H1 (cell line): ENCODE data around the gene EPB41L4A. TPM values are rescaled to one million over a fixed set of nuclear protein-coding genes. Genes with fewer than 3 reads are reported as not detected.

Experiments used
- CTCF ChIA-PET: fragments of 300-600 bp; sonication (Branson Sonifier 250); formaldehyde crosslinking; loops from one replicate; lab custom pipeline; 2021; ENCODE audit not compliant: partially characterized antibody; lab: Charles Lee
- POLR2A ChIA-PET: fragments of 300-600 bp; sonication (Branson Sonifier 250); formaldehyde crosslinking; loops from one replicate; lab custom pipeline; 2021; ENCODE audit warnings: inconsistent platforms; ENCODE audit not compliant: partially characterized antibody; lab: Charles Lee
- DNase-seq, 2 experiments: peaks; one replicate each; pipeline versions ENCODE4 v3.0.0 to v3.0.0-alpha.2; 2010 to 2022; ENCODE audit warnings: low spot score in 2 of 2, low read depth in 1 of 2, mixed read lengths in 1 of 2
- FAIRE-seq: peaks from 2 replicates; lab custom pipeline; 2011; peaks lifted over from hg19 to GRCh38; lab: Jason Lieb, UNC
- H2AFZ ChIP-seq: 2 replicates; pipeline ENCODE4 v1.8.1; 2012; ENCODE audit warnings: low read length, inconsistent platforms
- H2AK5ac ChIP-seq: 2 replicates; pipeline ENCODE4 v1.6.1; 2013; ENCODE audit warnings: low read depth, low read length
- H2BK120ac ChIP-seq: replicated peaks from 2 replicates; pipeline ENCODE3; 2013; ENCODE audit warnings: low read depth, low read length, inconsistent platforms
- H2BK12ac ChIP-seq: 2 replicates; pipeline ENCODE4 v1.6.1; 2013; ENCODE audit warnings: low read depth, low read length
- H2BK15ac ChIP-seq: 2 replicates; pipeline ENCODE4 v1.6.1; 2013; ENCODE audit warnings: low read length
- H2BK20ac ChIP-seq: 2 replicates; pipeline ENCODE4 v1.6.1; 2013; ENCODE audit warnings: low read length
- H2BK5ac ChIP-seq: 2 replicates; pipeline ENCODE4 v1.6.1; 2013; ENCODE audit warnings: low read depth, low read length
- H3K14ac ChIP-seq: 2 replicates; pipeline ENCODE4 v1.6.1; 2013; ENCODE audit warnings: inconsistent platforms; ENCODE audit not compliant: insufficient read length
- H3K18ac ChIP-seq: 2 replicates; pipeline ENCODE4 v1.6.1; 2013; ENCODE audit warnings: low read length; ENCODE audit errors: extremely low read depth
- H3K23ac ChIP-seq: 2 replicates; pipeline ENCODE4 v1.6.1; 2013; ENCODE audit warnings: inconsistent platforms; ENCODE audit not compliant: insufficient read length
- H3K23me2 ChIP-seq: 2 replicates; pipeline ENCODE4 v1.6.1; 2013; ENCODE audit warnings: low read depth, low read length
- H3K27ac ChIP-seq: 2 replicates; pipeline ENCODE4 v1.6.1; 2011; ENCODE audit warnings: low read depth, low read length, inconsistent platforms
- H3K27me3 ChIP-seq, 4 experiments: replicated peaks in 1 of 4; 1 replicate in 1 of 4; 2 replicates in 3 of 4; pipeline versions ENCODE4 v1.6.1 to v1.8.1; 2011 to 2013; ENCODE audit warnings: low read length in 3 of 4, mild to moderate bottlenecking in 3 of 4, inconsistent platforms in 2 of 4, mixed read lengths in 2 of 4, moderate library complexity in 1 of 4; ENCODE audit not compliant: control insufficient read depth in 3 of 4, insufficient read depth in 3 of 4; ENCODE audit errors: extremely low read depth in 1 of 4
- H3K36me3 ChIP-seq, 4 experiments: 2 replicates each; pipeline versions ENCODE4 v1.6.1 to v1.8.1; 2011 to 2013; ENCODE audit warnings: mild to moderate bottlenecking in 4 of 4, low read length in 3 of 4, moderate library complexity in 2 of 4, control low read depth in 1 of 4, inconsistent platforms in 1 of 4; ENCODE audit not compliant: insufficient read depth in 4 of 4, control insufficient read depth in 2 of 4
- H3K4ac ChIP-seq: replicated peaks from 2 replicates; pipeline ENCODE3; 2013; ENCODE audit warnings: low read length, low read depth, mixed read lengths, inconsistent platforms; ENCODE audit not compliant: insufficient read length
- H3K4me1 ChIP-seq, 4 experiments: replicated peaks in 1 of 4; 1 replicate in 1 of 4; 2 replicates in 3 of 4; pipeline versions ENCODE4 v1.6.1 to v1.8.1; 2011 to 2013; ENCODE audit warnings: low read length in 3 of 4, inconsistent platforms in 2 of 4, mixed read lengths in 1 of 4; ENCODE audit not compliant: insufficient read depth in 4 of 4, control insufficient read depth in 3 of 4
- H3K4me2 ChIP-seq, 2 experiments: 2 replicates each; pipeline versions ENCODE4 v1.6.1 to v1.8.1; 2011 to 2013; ENCODE audit warnings: low read depth in 2 of 2, low read length in 2 of 2, control low read depth in 1 of 2, inconsistent platforms in 1 of 2, mild to moderate bottlenecking in 1 of 2; ENCODE audit not compliant: insufficient read depth in 1 of 2
- H3K4me3 ChIP-seq, 4 experiments: fragments of 200-600, 300-600 bp in 1 of 4; sonication (generic), shearing (Covaris generic), sonication (Bioruptor Twin) in 1 of 4; 2 replicates each; pipeline versions ENCODE4 v1.5.1 to v1.8.1; 2011 to 2016; ENCODE audit warnings: low read length in 4 of 4, low read depth in 3 of 4, control low read depth in 2 of 4, inconsistent platforms in 2 of 4, mild to moderate bottlenecking in 2 of 4, mixed read lengths in 1 of 4, moderate library complexity in 1 of 4; ENCODE audit not compliant: insufficient read depth in 2 of 4; ENCODE audit errors: extremely low read depth in 1 of 4
- H3K56ac ChIP-seq: replicated peaks from 2 replicates; pipeline ENCODE3; 2013; ENCODE audit warnings: low read depth, mild to moderate bottlenecking, mixed read lengths, low read length, inconsistent platforms; ENCODE audit not compliant: insufficient read length
- H3K79me1 ChIP-seq: 2 replicates; pipeline ENCODE4 v1.6.1; 2013; ENCODE audit warnings: low read depth, low read length, control low read depth
- H3K79me2 ChIP-seq, 2 experiments: 2 replicates each; pipeline versions ENCODE4 v1.6.1 to v1.8.1; 2012 to 2013; ENCODE audit warnings: low read length in 2 of 2, mild to moderate bottlenecking in 2 of 2, inconsistent platforms in 1 of 2; ENCODE audit not compliant: insufficient read depth in 2 of 2, control insufficient read depth in 1 of 2
- H3K9ac ChIP-seq, 4 experiments: replicated peaks in 1 of 4; 1 replicate in 1 of 4; 2 replicates in 3 of 4; pipeline versions ENCODE4 v1.6.1 to v1.8.1; 2011 to 2013; ENCODE audit warnings: low read depth in 3 of 4, low read length in 3 of 4, control low read depth in 2 of 4, mild to moderate bottlenecking in 2 of 4, moderate library complexity in 2 of 4, inconsistent platforms in 1 of 4; ENCODE audit errors: extremely low read depth in 1 of 4
- H3K9me3 ChIP-seq, 2 experiments: 2 replicates each; pipeline versions ENCODE4 v1.6.1 to v1.8.1; 2012 to 2013; ENCODE audit warnings: mild to moderate bottlenecking in 2 of 2, moderate library complexity in 2 of 2, control low read depth in 1 of 2, inconsistent platforms in 1 of 2, low read depth in 1 of 2, low read length in 1 of 2, mixed read lengths in 1 of 2; ENCODE audit not compliant: insufficient read depth in 2 of 2
- H4K20me1 ChIP-seq, 2 experiments: replicated peaks in 1 of 2; 2 replicates each; pipeline versions ENCODE3 to v1.8.1; 2011 to 2013; ENCODE audit warnings: inconsistent platforms in 2 of 2, low read length in 2 of 2, mild to moderate bottlenecking in 1 of 2; ENCODE audit not compliant: insufficient read depth in 2 of 2, control insufficient read depth in 1 of 2
- H4K5ac ChIP-seq: 2 replicates; pipeline ENCODE4 v1.6.1; 2013; ENCODE audit warnings: low read length, low read depth, mixed read lengths, inconsistent platforms; ENCODE audit not compliant: insufficient read length
- H4K8ac ChIP-seq: 2 replicates; pipeline ENCODE4 v1.8.0; 2013; ENCODE audit warnings: mild to moderate bottlenecking, moderate library complexity, low read length, inconsistent platforms; ENCODE audit not compliant: insufficient read depth; ENCODE audit errors: extremely low read depth
- H4K91ac ChIP-seq: replicated peaks from 2 replicates; pipeline ENCODE3; 2013; ENCODE audit warnings: low read length, mixed read lengths, inconsistent platforms; ENCODE audit not compliant: insufficient read length
- BRCA1 ChIP-seq: IDR thresholded peaks from 2 replicates; pipeline ENCODE4 v1.6.1; 2012; ENCODE audit warnings: low read depth, low read length, improper control_type of control experiment
- CBX8 ChIP-seq: fragments of 300-800, 300-1000 bp; sonication (generic); IDR thresholded peaks from 2 replicates; pipeline ENCODE4 v1.7.1; 2016; ENCODE audit warnings: low read depth, low read length, borderline replicate concordance
- EP300 ChIP-seq, 2 experiments: IDR thresholded peaks; 1 replicate in 1 of 2; 2 replicates in 1 of 2; pipeline ENCODE4 v1.6.1; 2011 to 2012; ENCODE audit warnings: low read depth in 2 of 2, low read length in 2 of 2, mild to moderate bottlenecking in 2 of 2, borderline replicate concordance in 1 of 2, inconsistent platforms in 1 of 2, moderate library complexity in 1 of 2
- EZH2 ChIP-seq: fragments of 200-600 bp; sonication (generic); IDR thresholded peaks from 2 replicates; pipeline ENCODE4 v1.7.1; 2012; ENCODE audit warnings: low read depth, mild to moderate bottlenecking, moderate library complexity, low read length, inconsistent platforms; ENCODE audit not compliant: severe bottlenecking
- FOSL1 ChIP-seq: IDR thresholded peaks from 2 replicates; pipeline ENCODE4 v1.6.1; 2011; ENCODE audit warnings: mild to moderate bottlenecking, low read depth, low read length, moderate library complexity; ENCODE audit not compliant: insufficient read depth
- KDM1A ChIP-seq: fragments of 200-600, 300-600 bp; sonication (generic); IDR thresholded peaks from 2 replicates; pipeline ENCODE4 v1.7.1; 2016; ENCODE audit warnings: mild to moderate bottlenecking, low read length, borderline replicate concordance
- MAX ChIP-seq: IDR thresholded peaks from 2 replicates; pipeline ENCODE4 v1.6.1; 2012; ENCODE audit warnings: inconsistent platforms
- PHF8 ChIP-seq: fragments of 200-600 bp; sonication (generic); conservative IDR thresholded peaks from 2 replicates; pipeline ENCODE4 v1.7.1; 2012; ENCODE audit warnings: low read depth, mild to moderate bottlenecking, inconsistent platforms, low read length, moderate library complexity
- RXRA ChIP-seq: IDR thresholded peaks from 2 replicates; pipeline ENCODE4 v1.6.1; 2011; ENCODE audit warnings: low read depth, mild to moderate bottlenecking, low read length, moderate library complexity; ENCODE audit not compliant: insufficient read depth
- SAP30 ChIP-seq: fragments of 300-600 bp; sonication (generic); IDR thresholded peaks from 2 replicates; pipeline ENCODE4 v1.7.1; 2012; ENCODE audit warnings: low read length, moderate library complexity, mild to moderate bottlenecking, inconsistent platforms; ENCODE audit not compliant: insufficient read depth, insufficient replicate concordance
- SP4 ChIP-seq: IDR thresholded peaks from 2 replicates; pipeline ENCODE4 v1.6.1; 2012; ENCODE audit warnings: low read length, inconsistent platforms
- SUZ12 ChIP-seq: fragments of 200-600 bp; sonication (generic); IDR thresholded peaks from 2 replicates; pipeline ENCODE4 v1.6.1; 2012; ENCODE audit warnings: mild to moderate bottlenecking, inconsistent platforms, low read length, moderate library complexity, mixed read lengths
- WGBS, 2 experiments: shearing (Covaris generic) in 1 of 2; methylation state at CpG; one replicate each; pipeline versions ENCODE4 v1.1.6 to v1.1.7; 2013 to 2015; ENCODE audit warnings: low lambda C conversion rate in 2 of 2, mixed read lengths in 2 of 2, inconsistent platforms in 1 of 2, low coverage in 1 of 2, missing lambda C conversion rate in 1 of 2; ENCODE audit not compliant: insufficient replicate concordance in 2 of 2, insufficient coverage in 1 of 2, insufficient read length in 1 of 2; ENCODE audit errors: extremely low coverage in 1 of 2, missing lambda C conversion rate in 1 of 2; 5-methylcytosine and 5-hydroxymethylcytosine counted together
- polyA plus RNA-seq, 7 experiments: library from polyadenylated mRNA; depleted of rRNA in 3 of 7; stranded (reverse) in 5 of 7; unstranded in 2 of 7; fragments of >200 nt in 5 of 7; fragments of 200-250 nt in 2 of 7; gene quantifications; 1 replicate in 5 of 7; 2 replicates in 1 of 7; 4 replicates in 1 of 7; pipeline versions ENCODE4 v1.2.1 to v1.2.3, GENCODE V29; 2011 to 2013; ENCODE audit warnings: missing spikeins in 2 of 7, mixed read lengths in 2 of 7
- total RNA-seq: library from RNA; stranded (reverse); fragmentation: NEBNext Ultra II Directional; extraction: Animal tissue kit (Norgen Biotek cat#: 25700); gene quantifications from 2 replicates; pipeline ENCODE4 v1.2.1, GENCODE V29; 2021

The EPB41L4A gene
- total and polyA plus RNA-seq, 2 of the 8 experiments (the other 6 are each of a cell fraction or from before 2014, with no cell fraction given), result 1.6 to 4.6 TPM

- Histone ChIP-seq H2BK5ac (no peak overlapping the region), H3K27me3 (no peaks in the 10 kb centered on the region), H2BK20ac (no peak overlapping the region), H3K9ac (no peak overlapping the region), H3K27ac (no peak overlapping the region), H3K36me3 (no peaks in the 10 kb centered on the region), H2BK12ac (no peak overlapping the region), H3K23me2 (no peaks in the 10 kb centered on the region), H2BK15ac (no peak overlapping the region), H2BK120ac (no peak overlapping the region), H4K91ac (no peak overlapping the region), H4K20me1 (no peaks in the 10 kb centered on the region), H3K14ac (no peak overlapping the region), H3K23ac (no peak overlapping the region), H3K56ac (no peak overlapping the region), H2AFZ (no peak overlapping the region), H3K18ac (no peak overlapping the region), H3K9me3 (peaks cover 10 to 12% of the 10 kb centered on the region in 2 experiments; a peak in 3 of 4 replicates), H3K79me2 (no peaks in the 10 kb centered on the region), H2AK5ac (no peak overlapping the region), H4K5ac (no peak overlapping the region), H3K4me1 (no peaks in the 10 kb centered on the region), H3K4ac (no peak overlapping the region), H3K4me3 (no peak overlapping the region), H3K4me2 (no peak overlapping the region), H3K79me1 (no peaks in the 10 kb centered on the region), H4K8ac (no peak overlapping the region)
- DNase-seq, result no peak
- TF ChIP-seq EP300 (IDR thresholded peaks at IDR 0.05; ENCODE audit: borderline replicate concordance in 1 of 2, low read depth in 2 of 2, low read length in 2 of 2), result no peak
- TF ChIP-seq BRCA1, result no peak
- TF ChIP-seq CBX8, result no peak
- TF ChIP-seq PHF8, result no peak
- TF ChIP-seq RXRA, result no peak
- no peak for TF ChIP-seq EZH2
- TF ChIP-seq SUZ12, result no peak
- no peak for TF ChIP-seq FOSL1
- no peak for TF ChIP-seq KDM1A
- TF ChIP-seq MAX, result no peak
- TF ChIP-seq SAP30, result no peak
- TF ChIP-seq SP4, result no peak
- no peak for FAIRE-seq
- ChIA-PET CTCF (interaction anchor here (1.0 to 2.5 kb wide), 3 partner anchors 15 to 116 kb away, joined by 3 to 11 read pairs (median 3); partner anchors contain the start of gene EPB41L4A), POLR2A (no interaction called here)
- 85% methylated on average over 1 of the region's 1 CpG; no CpG with 5 or more reads in 1 of the 2 experiments for WGBS, 2 experiments
Measured at GRCh38 chr5:112434641-112435040, 15.6 kb upstream of the EPB41L4A start.
